Esophagus muscularis mucosa (tissue), 4 donors: ENCODE measurements around the gene RNF144B. TPM values are rescaled to one million over a fixed set of nuclear protein-coding genes. Genes with fewer than 3 reads are reported as not detected.

ENCODE experiments used
- DNase-seq: peaks from one replicate; pipeline ENCODE4 v3.0.0-alpha.2; 2017; ENCODE audit errors: extremely low spot score
- H3K27ac ChIP-seq, 4 donors: fragments of 200-600 bp; sonication (generic); replicated peaks in 1 of 4; 1 replicate in 3 of 4; 2 replicates in 1 of 4; pipeline ENCODE4 v1.5.1; 2016 to 2019; ENCODE audit warnings: mild to moderate bottlenecking in 1 of 4
- H3K27me3 ChIP-seq, 4 donors: fragments of 200-600 bp; sonication (generic); one replicate each; pipeline versions ENCODE4 v1.5.1 to v1.6.0; 2016 to 2019
- H3K36me3 ChIP-seq, 4 donors: fragments of 200-600 bp; sonication (generic); one replicate each; pipeline ENCODE4 v1.5.1; 2016 to 2019
- H3K4me1 ChIP-seq, 4 donors: fragments of 200-600 bp; sonication (generic); one replicate each; pipeline ENCODE4 v1.5.1; 2016 to 2019
- H3K4me3 ChIP-seq, 4 donors: fragments of 200-600 bp; sonication (generic); 1 replicate in 2 of 4; 2 replicates in 2 of 4; pipeline ENCODE4 v1.5.1; 2016 to 2019; ENCODE audit warnings: mild to moderate bottlenecking in 4 of 4, moderate library complexity in 1 of 4
- H3K9me3 ChIP-seq, 4 donors: fragments of 200-600 bp; sonication (generic); 1 replicate in 3 of 4; 2 replicates in 1 of 4; pipeline ENCODE4 v1.5.1; 2016 to 2019
- EP300 ChIP-seq: sonication (generic); formaldehyde crosslinking; IDR thresholded peaks from one replicate; pipeline ENCODE4 v1.6.1; 2017; ENCODE audit warnings: antibody characterized with exemption
- POLR2A ChIP-seq: fragments of 450-650 bp; IDR thresholded peaks from one replicate; pipeline ENCODE4 v1.6.1; 2017; ENCODE audit warnings: antibody characterized with exemption, moderate library complexity, mild to moderate bottlenecking, low read depth
- POLR2AphosphoS5 ChIP-seq, 2 donors: sonication (generic); formaldehyde crosslinking; IDR thresholded peaks; one replicate each; pipeline ENCODE4 v1.6.1; 2017; ENCODE audit warnings: antibody characterized with exemption in 2 of 2
- WGBS: methylation state at CpG from one replicate; pipeline ENCODE4 v1.1.5; 2018; 5-methylcytosine and 5-hydroxymethylcytosine counted together
- intact Hi-C: fragments of 100-400 bp; cut with DNase I; formaldehyde crosslinking; loops from one replicate; pipeline ENCODE4 v1.15.1; 2023
- total RNA-seq, 4 donors: library from RNA; depleted of rRNA; stranded (reverse); fragments of >200 nt; gene quantifications; one replicate each; pipeline versions ENCODE4 v1.1.0 to v1.2.1, GENCODE V29; 2016
- TF ChIP-seq, protein P1 (sequence below), 3 experiments: fragments of 200-600 bp in 2 of 3; fragments of 450-650 bp in 1 of 3; sonication (generic) in 2 of 3; IDR thresholded peaks; one replicate each; pipeline ENCODE4 v1.5.1; 2017 to 2019; ENCODE audit warnings: antibody characterized with exemption in 3 of 3, mild to moderate bottlenecking in 2 of 3, moderate library complexity in 1 of 3

The RNF144B gene
- 10 to 100 TPM in 3 of 4 donors, 1 to 10 TPM in 1; 6.6 to 20.0 (median 12.1) TPM for total RNA-seq

DNA sequence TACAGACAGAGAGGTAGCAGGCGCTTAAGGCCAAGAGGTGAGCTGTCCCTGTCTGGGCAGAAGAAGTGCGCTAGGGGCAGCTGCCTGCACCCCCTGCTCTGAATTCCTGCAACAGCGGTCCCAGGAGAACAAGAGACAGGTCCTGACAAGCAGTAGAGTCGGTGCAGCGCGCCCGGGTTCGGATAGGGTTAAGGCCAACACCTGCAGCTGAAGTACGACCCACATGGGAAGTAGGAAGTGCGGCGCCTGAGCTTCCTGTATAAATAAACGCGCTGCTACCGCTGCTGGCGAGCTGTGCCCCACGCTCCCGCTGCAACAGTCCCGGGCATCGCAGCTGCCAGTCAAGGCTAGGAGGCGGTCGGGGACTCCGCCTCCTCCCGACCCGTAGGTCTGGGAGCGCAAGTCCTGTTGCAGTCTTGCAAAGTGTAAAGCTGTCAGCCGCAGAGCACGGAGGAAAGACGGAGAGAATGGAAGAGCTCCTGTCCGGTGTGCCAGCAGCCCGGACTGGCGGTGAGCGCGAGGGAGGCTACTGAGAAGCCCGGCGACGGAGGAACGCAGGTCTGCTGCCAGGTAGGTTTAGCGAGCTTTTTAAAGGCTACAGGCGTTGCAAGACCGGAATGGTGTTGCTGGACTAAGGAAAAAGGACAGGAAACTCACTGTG lies at the start of gene RNF144B:
Gene RNF144B, plus strand, starts transcription at position 290 of the 661 bp plus-strand sequence. CDS start 12,185 bp downstream, outside the sequence.
- peak; percentile 30 for TF ChIP-seq POLR2A
- no peak for TF ChIP-seq EP300
- peak; percentile 82 to 89 for TF ChIP-seq POLR2AphosphoS5 (IDR thresholded peaks at IDR 0.05)
- Histone ChIP-seq H3K27me3 (no peaks in the 10 kb centered on the region), H3K27ac (peak within 1 kb of the TSS; percentile 63 to 82 (median 72)), H3K9me3 (no peaks in the 10 kb centered on the region), H3K36me3 (no peaks in the 10 kb centered on the region), H3K4me1 (peaks cover 19 to 45% (median 42%) of the 10 kb centered on the region in 4 donors), H3K4me3 (peak within 1 kb of the TSS; percentile 53 to 73 (median 62))
- intact Hi-C loops: loop anchor here (5.0 to 10.0 kb wide), 3 partner anchors 62 to 125 kb away; partner anchors contain the start of gene DEK
- WGBS: 3% methylated on average over 32 of the region's 40 CpGs
- peak; percentile 95 for DNase-seq

DNA sequence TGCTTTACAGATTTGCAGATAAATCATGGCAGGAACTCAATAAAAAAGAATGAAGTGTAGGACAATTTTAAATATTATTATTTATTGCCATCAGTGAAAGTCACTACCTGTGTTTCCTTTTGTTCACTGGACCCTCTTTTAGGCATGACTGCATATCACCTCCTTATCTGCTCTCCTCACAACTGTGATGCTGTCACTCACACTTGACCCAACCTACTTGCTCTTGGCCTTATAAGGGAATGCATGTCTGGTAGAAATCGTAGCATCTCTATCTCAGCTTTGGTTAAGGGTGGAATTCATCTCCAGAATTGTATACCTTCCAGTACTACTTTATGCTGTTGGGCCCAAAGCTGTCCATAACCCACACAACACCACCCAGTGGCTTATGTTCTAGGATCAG lies 47.6 kb upstream of the RNF144B start:
- no peaks in the 10 kb centered on the region for H3K4me1 ChIP-seq
- TF ChIP-seq EP300: no peak
- TF ChIP-seq POLR2A: no peak
- TF ChIP-seq, protein P1, sequence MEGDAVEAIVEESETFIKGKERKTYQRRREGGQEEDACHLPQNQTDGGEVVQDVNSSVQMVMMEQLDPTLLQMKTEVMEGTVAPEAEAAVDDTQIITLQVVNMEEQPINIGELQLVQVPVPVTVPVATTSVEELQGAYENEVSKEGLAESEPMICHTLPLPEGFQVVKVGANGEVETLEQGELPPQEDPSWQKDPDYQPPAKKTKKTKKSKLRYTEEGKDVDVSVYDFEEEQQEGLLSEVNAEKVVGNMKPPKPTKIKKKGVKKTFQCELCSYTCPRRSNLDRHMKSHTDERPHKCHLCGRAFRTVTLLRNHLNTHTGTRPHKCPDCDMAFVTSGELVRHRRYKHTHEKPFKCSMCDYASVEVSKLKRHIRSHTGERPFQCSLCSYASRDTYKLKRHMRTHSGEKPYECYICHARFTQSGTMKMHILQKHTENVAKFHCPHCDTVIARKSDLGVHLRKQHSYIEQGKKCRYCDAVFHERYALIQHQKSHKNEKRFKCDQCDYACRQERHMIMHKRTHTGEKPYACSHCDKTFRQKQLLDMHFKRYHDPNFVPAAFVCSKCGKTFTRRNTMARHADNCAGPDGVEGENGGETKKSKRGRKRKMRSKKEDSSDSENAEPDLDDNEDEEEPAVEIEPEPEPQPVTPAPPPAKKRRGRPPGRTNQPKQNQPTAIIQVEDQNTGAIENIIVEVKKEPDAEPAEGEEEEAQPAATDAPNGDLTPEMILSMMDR (IDR thresholded peaks at IDR 0.05): no peak
- TF ChIP-seq POLR2AphosphoS5 (IDR thresholded peaks at IDR 0.05): no peak
- intact Hi-C loops: no loop called here
- H3K4me3 ChIP-seq: no peak overlapping the region
- no peaks in the 10 kb centered on the region for H3K36me3 ChIP-seq
- no peak for DNase-seq
- WGBS: 69% methylated on average over 1 of the region's 1 CpG
- H3K27ac ChIP-seq: no peak overlapping the region
- H3K27me3 ChIP-seq: no peaks in the 10 kb centered on the region
- no peaks in the 10 kb centered on the region for H3K9me3 ChIP-seq

DNA sequence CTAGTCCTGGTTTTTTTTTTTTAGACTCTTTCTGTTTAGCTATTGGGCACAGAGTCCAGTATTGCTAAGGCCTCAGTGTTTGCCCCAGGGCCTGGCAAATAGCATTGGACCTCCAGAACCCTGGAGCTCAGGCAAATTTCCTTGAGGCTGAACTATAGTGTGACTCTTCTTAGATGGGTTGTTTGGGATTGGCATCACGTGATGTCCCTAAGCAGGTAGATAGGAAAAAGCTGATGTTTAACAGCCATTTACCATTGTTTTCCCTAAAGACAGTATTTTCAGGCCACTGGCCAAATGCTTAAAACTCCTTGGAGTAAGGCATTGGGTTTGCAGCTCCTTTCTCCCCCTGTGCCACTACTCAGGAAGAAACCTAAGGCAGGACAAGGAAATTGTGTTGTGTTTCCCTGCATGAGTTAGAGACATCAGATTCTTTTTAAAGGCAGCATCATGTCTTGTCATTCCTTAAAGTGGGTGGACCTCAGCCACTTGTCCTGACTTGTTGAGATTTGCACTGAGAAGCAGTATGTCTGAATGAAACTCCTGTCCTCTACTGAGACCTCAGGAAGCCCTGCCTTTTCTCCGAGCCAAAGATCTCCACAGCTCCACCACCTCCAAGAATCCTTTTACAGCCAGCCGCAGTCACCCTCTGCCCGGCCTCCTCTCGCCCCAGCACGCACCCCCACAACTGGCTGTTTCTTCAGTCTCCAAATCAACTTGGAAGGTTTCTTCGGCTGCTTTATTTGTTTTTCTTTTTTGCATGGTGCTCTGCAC lies 46.2 kb upstream of the RNF144B start:
- 89% methylated on average over 7 of the region's 7 CpGs for whole genome bisulfite sequencing
- no peak overlapping the region for H3K4me3 ChIP-seq
- no peak overlapping the region for H3K27ac ChIP-seq

DNA sequence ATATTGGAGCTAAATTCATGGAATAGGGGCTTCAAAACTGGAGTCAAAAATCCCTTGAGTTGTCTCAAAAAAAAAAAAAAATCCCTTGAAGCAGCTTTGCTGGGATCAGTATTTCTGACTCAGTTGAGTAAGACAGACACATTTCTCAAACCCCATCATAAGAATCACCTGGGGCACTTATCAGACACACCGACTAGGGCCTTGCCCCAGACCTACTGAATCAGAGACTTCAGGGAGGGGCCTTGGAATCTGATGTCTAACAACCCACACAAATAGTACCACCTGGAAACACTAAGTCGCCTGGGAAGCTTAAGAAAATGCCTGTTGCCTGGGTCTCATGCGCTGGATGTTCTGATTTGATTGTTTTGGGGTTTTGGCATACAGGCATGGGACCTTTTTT lies 44.9 kb upstream of the RNF144B start:
- H3K27me3 ChIP-seq: no peaks in the 10 kb centered on the region
- TF ChIP-seq, protein P1 (IDR thresholded peaks at IDR 0.05): no peak
- TF ChIP-seq POLR2A (no peak), EP300 (no peak), POLR2AphosphoS5 (IDR thresholded peaks at IDR 0.05) (no peak)
- H3K4me3 ChIP-seq: no peak overlapping the region
- no peaks in the 10 kb centered on the region for H3K36me3 ChIP-seq
- no peaks in the 10 kb centered on the region for H3K9me3 ChIP-seq
- intact Hi-C loops: no loop called here
- no peaks in the 10 kb centered on the region for H3K4me1 ChIP-seq
- no peak overlapping the region for H3K27ac ChIP-seq
- DNase-seq: no peak
- 92% methylated on average over 3 of the region's 3 CpGs for WGBS

More for the DNA sequence above, 46.2 kb upstream of the RNF144B start:
- Histone ChIP-seq H3K4me1 (no peaks in the 10 kb centered on the region), H3K27me3 (no peaks in the 10 kb centered on the region), H3K9me3 (no peaks in the 10 kb centered on the region), H3K36me3 (no peaks in the 10 kb centered on the region)
- TF ChIP-seq POLR2A (no peak), EP300 (no peak), POLR2AphosphoS5 (IDR thresholded peaks at IDR 0.05) (no peak)
- TF ChIP-seq, protein P1 (IDR thresholded peaks at IDR 0.05): no peak
- DNase-seq: no peak
- intact Hi-C loops: no loop called here

DNA sequence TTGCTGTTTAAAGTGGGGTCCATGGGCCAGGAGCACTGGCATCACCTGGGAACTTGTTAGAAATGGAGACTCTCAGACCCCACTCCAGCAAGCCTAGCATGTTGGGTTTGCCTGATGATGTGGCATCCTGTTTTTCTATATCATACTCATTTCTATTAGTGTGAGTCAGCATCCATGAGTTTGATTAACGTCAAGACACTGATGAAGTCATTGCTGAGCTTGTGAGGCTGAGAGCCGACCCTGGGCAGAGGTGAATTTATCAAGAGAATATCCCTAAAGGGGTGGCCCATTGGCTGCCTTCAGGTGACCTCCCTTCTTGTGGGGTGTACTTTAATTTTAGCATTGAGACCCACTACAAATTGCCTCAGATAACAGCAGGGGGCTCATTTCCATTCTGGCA lies 43.4 kb upstream of the RNF144B start:
- H3K27ac ChIP-seq: no peak overlapping the region
- WGBS: 58% methylated on average over 2 of the region's 2 CpGs
- no peaks in the 10 kb centered on the region for H3K4me1 ChIP-seq
- TF ChIP-seq POLR2A (no peak), EP300 (no peak), POLR2AphosphoS5 (IDR thresholded peaks at IDR 0.05) (no peak)
- TF ChIP-seq, protein P1 (IDR thresholded peaks at IDR 0.05): no peak
- H3K9me3 ChIP-seq: no peaks in the 10 kb centered on the region
- DNase-seq: no peak
- intact Hi-C loops: no loop called here
- H3K36me3 ChIP-seq: no peaks in the 10 kb centered on the region
- no peaks in the 10 kb centered on the region for H3K27me3 ChIP-seq
- no peak overlapping the region for H3K4me3 ChIP-seq
